Activated CD4-positive, alpha-beta T cell treated with anti-CD3 and anti-CD28 coated beads for 48 hours (primary cell): Measurements from ENCODE around the gene HNF4A.
A peak's percentile ranks its signal among the peaks of the same experiment; 100 is the strongest.
"Not testable (repeated sequence)": the region's sequence is repeated elsewhere in the genome, so short reads cannot be mapped to it uniquely, and the experiment has no call there.

Experiments used
- DNase-seq: peaks from one replicate; pipeline ENCODE4 v3.0.0-alpha.2; 2020

Gene HNF4A

GRCh38 chr20:44345941-44346340 lies 9.6 kb upstream of the HNF4A start:
- not testable (repeated sequence) for DNase-seq

DNA sequence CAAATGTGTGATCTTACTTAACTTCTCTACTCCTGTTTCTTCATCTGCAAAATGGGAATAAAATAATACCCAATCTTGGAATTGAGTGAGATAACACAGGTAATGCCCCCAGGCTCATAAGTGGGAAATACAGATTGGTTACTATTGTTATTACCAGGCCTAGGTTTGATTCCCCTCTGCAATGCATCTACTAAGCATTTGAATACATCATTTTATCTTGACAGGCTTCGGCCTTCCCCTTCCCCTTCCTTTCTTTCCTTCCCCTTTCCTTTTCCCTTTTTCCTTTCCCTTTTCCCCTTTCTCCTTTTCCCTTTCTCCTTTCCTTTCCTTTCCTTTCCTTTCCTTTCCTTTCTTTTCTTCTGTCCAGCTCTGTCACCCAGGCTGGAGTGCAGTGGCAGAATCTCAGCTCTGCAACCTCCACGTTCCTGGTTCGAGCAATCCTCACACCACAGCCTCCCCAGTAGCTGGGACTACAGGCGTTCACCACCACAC lies 7.3 kb upstream of the HNF4A start:
- DNase-seq: no peak

- DNase-seq: no peak
Measured at GRCh38 chr20:44349349-44349748, 6.2 kb upstream of the HNF4A start.

DNA sequence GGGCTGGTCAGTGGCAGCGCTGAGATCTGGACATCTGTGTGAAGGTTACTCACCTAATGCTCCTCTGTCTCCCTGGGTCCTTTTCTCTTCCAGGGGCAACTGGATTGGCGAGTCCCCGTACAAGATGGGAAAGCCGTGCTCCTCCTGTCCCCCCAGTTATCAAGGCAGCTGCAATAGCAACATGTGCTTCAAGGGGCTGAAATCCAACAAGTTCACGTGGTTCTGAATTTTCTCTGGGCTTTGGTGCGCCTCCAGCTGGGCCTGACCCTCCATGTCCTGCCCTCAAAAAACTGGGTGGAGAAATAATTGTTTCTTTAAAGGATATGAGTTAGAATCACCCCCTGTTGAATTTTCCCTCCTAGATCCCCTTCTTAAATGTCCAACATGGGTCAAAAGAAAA lies 4.9 kb upstream of the HNF4A start:
- no peak for DNase-seq

DNA sequence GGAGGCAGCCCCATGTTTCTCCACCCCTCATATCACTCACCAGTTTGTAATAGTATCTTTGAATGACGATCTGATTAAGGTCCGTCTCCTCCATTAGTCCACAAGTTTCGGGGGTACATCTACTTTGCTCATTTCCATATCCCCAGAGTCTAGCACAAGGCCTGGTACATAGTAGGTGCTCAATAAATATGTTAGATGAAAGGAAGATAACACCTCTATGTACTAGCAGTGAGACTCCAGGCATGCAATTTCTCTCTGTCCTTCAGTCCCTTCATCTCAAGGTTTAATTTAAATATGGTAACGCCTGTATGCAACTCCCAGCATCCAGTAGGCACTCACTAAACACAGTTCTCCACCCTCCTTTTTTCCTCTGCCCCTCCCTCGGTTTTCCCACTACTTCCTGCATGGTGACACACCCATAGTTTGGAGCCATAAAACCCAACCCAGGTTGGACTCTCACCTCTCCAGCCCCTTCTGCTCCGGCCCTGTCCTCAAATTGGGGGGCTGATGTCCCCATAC lies 461 bp upstream of the HNF4A start:
- no peak for DNase-seq

DNA sequence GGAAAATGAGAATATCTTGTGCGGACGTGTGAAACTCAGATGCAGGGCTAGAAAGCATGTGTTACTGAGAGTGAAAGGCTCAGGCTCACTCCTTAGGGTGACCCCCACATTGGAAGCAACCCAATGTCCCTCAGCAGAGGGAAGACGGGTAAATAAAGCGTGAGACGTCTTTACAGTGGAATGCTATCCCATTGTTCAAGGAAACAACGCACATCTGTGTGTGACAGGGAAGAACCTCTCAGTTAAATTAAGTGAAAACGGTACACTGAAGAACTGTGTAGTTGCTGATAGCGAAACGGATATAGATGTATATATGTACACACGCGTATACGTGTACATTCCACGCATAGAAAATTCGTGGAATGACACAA lies 839 bp downstream of the HNF4A start:
- no peak for DNase-seq

DNA sequence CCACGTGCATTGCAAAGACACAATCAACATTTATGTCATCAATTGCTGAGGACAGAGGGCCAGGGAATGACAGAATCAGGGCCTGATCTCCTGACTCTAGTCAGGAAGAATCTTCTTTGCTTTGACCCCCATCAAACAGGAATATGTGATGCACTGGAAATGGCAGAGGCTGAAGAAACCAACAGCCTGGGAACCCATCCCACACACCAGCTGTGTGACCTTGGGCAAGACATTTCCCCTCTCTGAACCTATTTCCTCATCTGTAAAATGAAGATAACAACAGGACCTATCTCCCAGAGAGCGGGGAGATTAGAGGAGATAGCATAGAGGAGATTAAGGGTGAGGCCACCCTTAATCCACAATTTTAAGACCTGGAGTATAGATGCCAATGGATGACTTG lies 1.5 kb downstream of the HNF4A start:
- DNase-seq: no peak

- no peak for DNase-seq
Measured at GRCh38 chr20:44357555-44358125, 2.1 kb downstream of the HNF4A start.

DNA sequence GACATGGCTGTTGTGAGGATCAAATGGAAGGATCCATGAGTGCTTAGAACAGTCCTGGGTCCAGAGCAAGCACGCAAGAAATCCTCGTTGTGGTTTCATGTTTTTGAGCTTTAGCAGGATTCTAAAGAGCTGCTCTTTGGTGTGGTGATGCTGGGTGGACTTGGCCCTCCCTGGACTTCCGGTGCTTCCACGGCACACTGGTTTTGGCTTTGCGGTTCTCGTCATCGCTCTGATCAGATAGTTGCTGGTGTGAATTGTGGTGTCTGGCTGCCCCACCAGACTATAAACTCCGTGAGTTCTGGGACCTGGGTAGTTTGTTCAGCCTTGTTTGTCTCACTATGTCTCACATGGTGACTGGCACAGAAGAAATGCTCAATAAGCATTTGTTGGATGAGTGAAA lies 3.3 kb downstream of the HNF4A start:
- DNase-seq: no peak

GRCh38 chr20:44360221-44360620 lies 4.7 kb downstream of the HNF4A start:
- DNase-seq: no peak

DNA sequence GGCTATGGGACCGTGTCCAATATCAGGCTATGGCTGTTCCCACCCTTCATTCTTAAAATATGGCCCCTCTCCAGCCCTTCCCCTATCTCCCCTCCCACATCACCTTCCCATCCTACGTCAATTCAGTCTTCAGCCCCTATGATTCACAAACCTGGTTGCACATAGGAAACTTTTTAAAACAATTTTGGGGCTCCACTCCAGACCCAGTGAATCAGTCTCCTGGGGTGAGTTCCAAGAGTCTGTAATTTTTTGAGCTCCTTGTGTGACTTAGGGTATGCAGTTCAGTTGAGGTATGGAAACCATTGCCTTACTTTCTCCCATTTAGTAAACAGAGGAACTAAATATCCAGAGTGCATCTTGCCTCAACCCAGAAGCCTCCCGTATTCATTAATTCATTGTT lies 5.5 kb downstream of the HNF4A start:
- no peak for DNase-seq

DNA sequence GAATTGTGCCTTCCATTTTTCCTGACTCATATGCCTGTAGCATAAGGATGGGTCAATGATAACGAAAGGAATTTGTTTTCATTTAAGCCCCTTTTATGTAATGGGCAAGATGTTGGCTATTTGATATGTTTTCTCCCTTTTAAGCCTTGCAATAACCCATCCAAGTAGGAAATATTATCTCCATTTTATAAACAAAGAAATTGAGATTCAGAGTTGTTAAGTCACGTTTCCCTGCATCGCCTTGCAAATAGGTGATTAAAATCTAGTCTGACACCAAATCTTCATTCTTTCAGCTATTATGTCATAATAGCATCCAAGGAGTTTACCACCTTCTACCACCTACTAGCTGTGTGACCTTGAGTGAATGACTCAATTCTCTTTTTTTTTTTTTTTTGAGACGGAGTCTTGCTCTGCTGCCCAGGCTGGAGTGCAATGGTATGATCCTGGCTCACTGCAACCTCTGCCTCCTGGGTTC lies 7.0 kb downstream of the HNF4A start:
- no peak for DNase-seq

DNA sequence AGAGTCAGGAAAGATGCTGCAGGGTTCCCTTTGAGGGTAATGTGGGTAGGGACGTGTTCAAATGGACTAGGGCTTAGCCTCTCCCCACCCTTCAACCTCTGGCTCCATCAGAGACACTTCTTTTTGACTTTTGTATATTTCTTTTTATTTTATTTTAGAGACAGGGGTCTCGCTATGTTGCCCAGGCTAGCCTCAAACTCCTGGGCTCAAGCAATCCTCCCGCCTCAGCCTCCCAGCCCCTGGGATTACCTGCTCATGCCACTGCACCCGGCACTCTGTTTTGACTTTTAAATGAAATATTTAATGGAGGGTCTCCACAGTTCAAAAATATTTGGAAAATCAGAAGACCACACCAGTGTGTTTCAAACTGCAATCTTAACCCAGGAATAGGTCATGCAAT lies 8.6 kb downstream of the HNF4A start:
- DNase-seq: no peak

DNA sequence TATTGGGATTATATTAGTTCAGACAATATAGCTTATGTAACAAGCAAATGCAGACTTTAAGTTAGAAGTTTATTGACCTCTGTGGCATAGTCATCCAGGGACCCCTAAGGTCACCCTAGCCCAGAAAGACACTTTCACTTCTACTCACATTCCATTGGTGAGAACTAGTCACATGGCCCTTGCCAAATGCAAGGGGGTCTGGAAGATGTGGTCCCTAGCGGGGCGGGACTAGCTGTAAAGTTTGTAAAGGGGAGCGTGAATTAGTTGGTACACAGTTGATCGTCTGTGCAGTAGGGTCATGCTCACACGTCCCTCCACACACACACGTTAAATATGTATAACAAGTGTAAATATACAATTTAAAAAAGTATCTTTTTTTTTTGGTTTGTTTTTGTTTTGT lies 9.3 kb downstream of the HNF4A start:
- DNase-seq: no peak

- no peak for DNase-seq
Measured at GRCh38 chr20:44367746-44368145, 12.2 kb downstream of the HNF4A start.

DNA sequence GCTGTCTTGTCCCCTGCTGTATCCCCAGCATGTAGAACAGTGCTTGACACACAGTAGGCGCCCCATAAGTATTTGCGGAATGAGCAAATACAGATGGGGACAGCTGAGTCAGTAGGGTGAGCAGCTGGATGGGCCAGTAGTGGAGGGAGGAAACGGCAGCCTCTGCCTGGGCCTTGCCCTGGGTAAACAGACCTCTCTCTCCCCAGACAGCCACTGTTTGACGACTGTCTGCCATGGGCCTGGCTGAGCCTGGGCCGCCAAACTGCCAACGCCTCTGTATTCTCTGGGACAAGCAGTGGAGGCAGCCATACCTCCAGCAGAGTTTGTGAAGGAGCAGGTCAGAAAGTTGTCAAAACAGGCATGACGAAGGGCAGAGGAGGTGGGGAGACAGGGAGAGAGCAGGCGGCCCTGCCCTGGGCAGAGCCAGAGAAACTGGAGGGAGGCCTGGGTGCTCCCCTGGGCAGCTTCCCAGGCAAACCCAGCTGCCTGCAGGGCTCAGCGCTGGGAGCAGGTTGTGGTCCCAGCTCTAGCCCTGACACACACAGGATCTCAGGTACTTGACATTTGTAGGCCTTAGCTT lies 15.2 kb downstream of the HNF4A start:
- no peak for DNase-seq

GRCh38 chr20:44382641-44383040 lies 27.1 kb downstream of the HNF4A start:
- DNase-seq: no peak

DNA sequence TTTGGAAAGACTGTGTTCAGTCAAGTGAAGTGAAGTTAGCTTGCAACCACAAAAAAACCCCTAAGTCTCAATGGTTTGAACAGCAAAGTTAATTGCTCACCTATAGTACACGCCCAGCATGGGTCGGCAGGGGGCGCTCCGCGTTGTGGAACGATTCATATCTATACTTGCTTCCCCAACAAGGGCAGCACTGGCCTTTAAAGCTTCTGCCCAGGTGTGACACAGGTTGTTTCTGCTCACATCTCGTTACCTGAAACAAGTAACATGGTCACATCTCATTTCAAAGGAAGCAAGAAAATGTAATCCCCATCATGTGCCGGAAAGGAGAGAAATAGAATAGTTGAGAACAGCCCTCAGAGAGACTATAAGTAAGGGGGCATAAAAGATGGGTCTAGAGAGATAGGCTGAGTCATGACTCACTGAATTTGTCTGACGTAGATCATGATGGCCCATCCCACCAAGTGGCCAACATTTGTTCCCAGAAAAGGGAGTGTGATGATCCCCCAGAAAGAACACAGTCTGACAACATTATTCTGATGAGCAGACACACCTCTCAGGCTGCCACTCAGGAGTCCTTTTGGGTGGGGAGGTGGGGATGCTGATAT lies 29.0 kb downstream of the HNF4A start:
- DNase-seq: peak; percentile 91

- peak; percentile 88 for DNase-seq
Measured at GRCh38 chr20:44388466-44389023, 33.0 kb downstream of the HNF4A start.

DNA sequence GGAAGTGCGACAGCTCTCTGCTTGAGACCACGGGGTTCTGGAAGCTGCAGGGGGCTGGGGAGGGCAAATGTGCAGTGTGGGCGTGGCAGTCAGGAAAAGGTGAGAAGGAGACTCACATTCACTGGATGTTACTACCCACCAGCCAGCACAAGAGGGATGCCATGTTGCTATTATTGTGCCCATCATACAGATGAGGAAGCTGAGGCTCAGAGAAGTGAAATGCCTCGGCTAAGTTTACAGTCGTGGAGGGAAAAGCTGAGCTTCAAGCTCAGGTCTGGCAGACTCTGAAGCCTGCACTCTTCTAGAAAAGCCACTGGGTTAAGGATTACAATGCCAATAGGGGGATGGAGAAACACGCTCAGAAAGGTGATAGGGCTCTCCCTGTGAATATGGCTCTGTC lies 34.4 kb downstream of the HNF4A start:
- DNase-seq: no peak

GRCh38 chr20:44390280-44390679 lies 34.8 kb downstream of the HNF4A start:
- no peak for DNase-seq

- DNase-seq: no peak
Measured at GRCh38 chr20:44392088-44392775, 36.7 kb downstream of the HNF4A start.
